Liver (tissue), 9 donors: Measurements from ENCODE around the gene DCP2. TPM values are rescaled to one million over a fixed set of nuclear protein-coding genes. Genes with fewer than 3 reads are reported as not detected.
A peak's percentile ranks its signal among the peaks of the same experiment; 100 is the strongest.

ENCODE experiments used
- DNase-seq: peaks from one replicate; pipeline ENCODE4 v3.0.0-alpha.2; 2017; ENCODE audit warnings: low spot score
- H3K27ac ChIP-seq, 2 donors: one replicate each; pipeline ENCODE4 v1.7.0; 2013; ENCODE audit warnings: inconsistent platforms in 2 of 2, low read length in 2 of 2, control low read depth in 1 of 2, low read depth in 1 of 2, mild to moderate bottlenecking in 1 of 2
- H3K27me3 ChIP-seq, 4 donors: one replicate each; pipeline versions ENCODE4 v1.6.1 to v1.7.0; 2013; ENCODE audit warnings: low read length in 3 of 4, inconsistent platforms in 1 of 4, mild to moderate bottlenecking in 1 of 4, moderate library complexity in 1 of 4; ENCODE audit not compliant: control insufficient read depth in 4 of 4, insufficient read depth in 4 of 4
- H3K36me3 ChIP-seq, 4 donors: one replicate each; pipeline versions ENCODE4 v1.6.1 to v1.7.0; 2013; ENCODE audit warnings: low read length in 3 of 4, mild to moderate bottlenecking in 3 of 4, low read depth in 1 of 4, moderate library complexity in 1 of 4; ENCODE audit not compliant: control insufficient read depth in 4 of 4, insufficient read depth in 3 of 4
- H3K4me1 ChIP-seq, 4 donors: one replicate each; pipeline versions ENCODE4 v1.6.1 to v1.7.0; 2013; ENCODE audit warnings: low read length in 3 of 4, mild to moderate bottlenecking in 3 of 4, moderate library complexity in 1 of 4; ENCODE audit not compliant: control insufficient read depth in 4 of 4, insufficient read depth in 4 of 4
- H3K4me3 ChIP-seq, 3 donors: one replicate each; pipeline versions ENCODE4 v1.6.1 to v1.7.0; 2013; ENCODE audit warnings: low read length in 3 of 3, control low read depth in 1 of 3, low read depth in 1 of 3, mild to moderate bottlenecking in 1 of 3
- H3K9ac ChIP-seq, 2 donors: one replicate each; pipeline ENCODE4 v1.7.0; 2013; ENCODE audit warnings: low read length in 2 of 2, mild to moderate bottlenecking in 2 of 2, moderate library complexity in 2 of 2, control low read depth in 1 of 2, low read depth in 1 of 2
- H3K9me3 ChIP-seq, 4 donors: one replicate each; pipeline versions ENCODE4 v1.6.1 to v1.7.0; 2013; ENCODE audit warnings: low read length in 3 of 4; ENCODE audit not compliant: control insufficient read depth in 4 of 4
- EGR1 ChIP-seq, 2 donors: IDR thresholded peaks; 2 replicates each; pipeline ENCODE4 v1.6.1; 2016 to 2018; ENCODE audit warnings: antibody characterized with exemption in 2 of 2, low read depth in 2 of 2
- FOXA1 ChIP-seq: IDR thresholded peaks from 2 replicates; pipeline ENCODE4 v1.6.1; 2016; ENCODE audit warnings: antibody characterized with exemption
- FOXA2 ChIP-seq: IDR thresholded peaks from 2 replicates; pipeline ENCODE4 v1.6.1; 2016; ENCODE audit warnings: antibody characterized with exemption
- HNF4A ChIP-seq, 2 donors: conservative IDR thresholded peaks; 2 replicates each; pipeline ENCODE4 v1.6.1; 2016; ENCODE audit warnings: antibody characterized with exemption in 2 of 2, mild to moderate bottlenecking in 2 of 2
- HNF4G ChIP-seq: IDR thresholded peaks from 2 replicates; pipeline ENCODE4 v1.6.1; 2016; ENCODE audit warnings: antibody characterized with exemption
- JUND ChIP-seq, 2 donors: IDR thresholded peaks; 2 replicates each; pipeline ENCODE4 v1.6.1; 2016; ENCODE audit warnings: antibody characterized with exemption in 2 of 2
- RAD21 ChIP-seq, 2 donors: IDR thresholded peaks; 2 replicates each; pipeline ENCODE4 v1.6.1; 2016; ENCODE audit warnings: antibody characterized with exemption in 2 of 2, mild to moderate bottlenecking in 2 of 2
- REST ChIP-seq: IDR thresholded peaks from 2 replicates; pipeline ENCODE4 v1.6.1; 2016; ENCODE audit warnings: antibody characterized with exemption, mild to moderate bottlenecking
- RXRA ChIP-seq, 2 donors: IDR thresholded peaks; 2 replicates each; pipeline ENCODE4 v1.6.1; 2017 to 2018; ENCODE audit warnings: antibody characterized with exemption in 2 of 2, mild to moderate bottlenecking in 1 of 2
- TAF1 ChIP-seq: conservative IDR thresholded peaks from 2 replicates; pipeline ENCODE4 v1.6.1; 2016; ENCODE audit warnings: antibody characterized with exemption, mild to moderate bottlenecking
- YY1 ChIP-seq: IDR thresholded peaks from 2 replicates; pipeline ENCODE4 v1.6.1; 2016; ENCODE audit warnings: antibody characterized with exemption, mild to moderate bottlenecking
- WGBS: extraction: QIAGEN DNeasy Blood & Tissue Kit; methylation state at CpG from one replicate; pipeline ENCODE4 v1.1.7; 2013; 5-methylcytosine and 5-hydroxymethylcytosine counted together
- polyA plus RNA-seq, 2 donors: library from polyadenylated mRNA; stranded (reverse) in 1 of 2; unstranded in 1 of 2; fragments of 200-250 nt in 1 of 2; fragments of >200 nt in 1 of 2; fragmentation: Nextera tagmentation in 1 of 2; extraction: Ambion mirVana in 1 of 2; gene quantifications; one replicate each; pipeline versions ENCODE4 v1.2.1 to v1.2.3, GENCODE V29; 2013 to 2015
- total RNA-seq, 2 donors: library from RNA; depleted of rRNA; stranded (reverse); fragments of >200 nt; gene quantifications; one replicate each; pipeline ENCODE4 v1.2.3, GENCODE V29; 2014
- donor health status: healthy.
- donor health status: healthy.
- donor health status: healthy.
- donor health status: healthy.
- donor health status: healthy.

The DCP2 gene
- total and polyA plus RNA-seq, 4 donors: 2.9 to 44.2 (median 12.4) TPM

DNA sequence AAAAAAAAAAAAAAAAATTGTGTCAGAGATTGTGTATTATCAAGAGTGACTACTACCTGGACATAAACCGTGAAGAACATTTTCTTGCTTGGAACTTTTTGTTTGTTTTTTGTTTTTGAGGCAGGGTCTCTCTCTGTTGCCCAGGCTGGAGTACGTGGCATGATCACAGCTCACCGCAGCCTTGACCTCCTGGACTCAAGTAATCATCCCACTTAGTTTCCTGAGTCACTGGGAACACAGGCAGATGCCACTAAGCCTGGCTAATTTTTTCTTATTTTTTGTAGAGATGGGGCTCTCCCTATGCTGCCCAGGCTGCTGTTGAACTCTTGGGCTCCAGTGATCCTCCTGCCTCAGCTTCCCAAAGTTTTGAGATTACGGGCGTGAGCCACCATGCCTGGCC, 25.8 kb downstream of the DCP2 start:
- H3K9ac ChIP-seq: no peak overlapping the region

GRCh38 chr5:113003763-113004162, 27.2 kb downstream of the DCP2 start:
- H3K27ac ChIP-seq: no peak overlapping the region
- no peak for DNase-seq

More for the DNA sequence above, 25.8 kb downstream of the DCP2 start:
- DNase-seq: no peak
- no peak overlapping the region for H3K4me3 ChIP-seq
- 97% methylated on average over 5 of the region's 5 CpGs for WGBS
- H3K27ac ChIP-seq: no peak overlapping the region
- no peaks in the 10 kb centered on the region for H3K27me3 ChIP-seq
- TF ChIP-seq RAD21 (IDR thresholded peaks at IDR 0.05) (no peak), HNF4G (no peak), REST (no peak), EGR1 (IDR thresholded peaks at IDR 0.05; ENCODE audit: low read depth in 2 of 2) (no peak), TAF1 (no peak), FOXA1 (no peak), YY1 (no peak), FOXA2 (no peak)
- H3K9me3 ChIP-seq: no peaks in the 10 kb centered on the region
- H3K36me3 ChIP-seq: peaks cover 3 to 23% (median 15%) of the 10 kb centered on the region in 4 donors
- no peaks in the 10 kb centered on the region for H3K4me1 ChIP-seq

DNA sequence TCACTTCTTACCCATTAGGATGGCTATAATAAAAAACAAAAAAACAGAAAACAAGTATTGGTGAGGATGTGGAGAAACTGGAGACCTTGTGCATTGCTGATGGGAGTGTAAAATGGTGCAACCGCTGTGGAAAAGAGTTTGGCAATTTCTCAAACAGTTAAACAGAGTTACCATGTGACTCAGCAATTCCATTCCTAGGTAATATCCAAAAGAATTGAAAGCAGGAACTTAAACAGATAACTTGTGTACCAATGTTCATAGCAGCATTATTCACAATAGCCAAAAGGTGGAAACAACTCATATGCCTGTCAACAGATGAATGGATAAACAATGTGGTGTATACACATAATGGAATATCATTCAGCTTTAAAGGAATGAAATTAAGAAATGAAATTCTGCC, 28.9 kb downstream of the DCP2 start:
- DNase-seq: no peak
- Histone ChIP-seq H3K9me3 (no peaks in the 10 kb centered on the region), H3K9ac (no peak overlapping the region), H3K27ac (no peak overlapping the region), H3K27me3 (no peaks in the 10 kb centered on the region), H3K4me1 (no peaks in the 10 kb centered on the region), H3K4me3 (no peak overlapping the region), H3K36me3 (peaks cover 3 to 31% (median 15%) of the 10 kb centered on the region in 4 donors)
- TF ChIP-seq RXRA (IDR thresholded peaks at IDR 0.05) (no peak), JUND (IDR thresholded peaks at IDR 0.05) (peak; percentile 22 to 42), YY1 (peak; percentile 48)
- WGBS: 60% methylated on average over 1 of the region's 1 CpG

More at GRCh38 chr5:113003763-113004162, 27.2 kb downstream of the DCP2 start:
- no peaks in the 10 kb centered on the region for H3K27me3 ChIP-seq
- TF ChIP-seq FOXA2 (no peak), HNF4A (conservative IDR thresholded peaks at IDR 0.05) (no peak), TAF1 (no peak)
- H3K9me3 ChIP-seq: no peaks in the 10 kb centered on the region
- peaks cover 3 to 26% (median 15%) of the 10 kb centered on the region in 4 donors for H3K36me3 ChIP-seq
- WGBS: 85% methylated on average over 3 of the region's 3 CpGs
- H3K4me1 ChIP-seq: no peaks in the 10 kb centered on the region
- no peak overlapping the region for H3K4me3 ChIP-seq
- no peak overlapping the region for H3K9ac ChIP-seq
